DOHH2 (cell line): Measurements from ENCODE around the gene GMEB1.

ENCODE experiments used
- H3F3A ChIP-seq: fragments of 200-600 bp; sonication (generic), shearing (Covaris generic); 2 replicates; pipeline ENCODE4 v1.6.0; 2016; ENCODE audit warnings: antibody characterized with exemption, mild to moderate bottlenecking; ENCODE audit not compliant: control insufficient read depth, insufficient read depth
- H3K27ac ChIP-seq: fragments of 200-600 bp; sonication (generic); 2 replicates; pipeline ENCODE4 v1.5.1; 2014; ENCODE audit warnings: low read depth, mild to moderate bottlenecking, low read length, moderate library complexity
- H3K27me3 ChIP-seq: fragments of 200-600 bp; sonication (generic); 2 replicates; pipeline ENCODE4 v1.6.1; 2014; ENCODE audit warnings: mild to moderate bottlenecking, low read length, mixed read lengths; ENCODE audit not compliant: control insufficient read depth
- H3K36me3 ChIP-seq: fragments of 200-600 bp; sonication (generic); 2 replicates; pipeline ENCODE4 v1.6.1; 2014; ENCODE audit warnings: mild to moderate bottlenecking, low read length, moderate library complexity, mixed read lengths; ENCODE audit not compliant: control insufficient read depth
- H3K4me1 ChIP-seq: fragments of 200-600 bp; sonication (generic); 2 replicates; pipeline ENCODE4 v1.6.1; 2014; ENCODE audit warnings: mild to moderate bottlenecking, low read length, mixed read lengths; ENCODE audit not compliant: control insufficient read depth
- H3K4me2 ChIP-seq: fragments of 200-600 bp; sonication (generic); 2 replicates; pipeline ENCODE4 v1.6.0; 2014; ENCODE audit warnings: mild to moderate bottlenecking, low read length, moderate library complexity
- H3K4me3 ChIP-seq: fragments of 200-600 bp; sonication (generic); 2 replicates; pipeline ENCODE4 v1.5.1; 2014; ENCODE audit warnings: mild to moderate bottlenecking, low read length, mixed read lengths
- H3K79me2 ChIP-seq: fragments of 200-600 bp; sonication (generic); 2 replicates; pipeline ENCODE4 v1.6.1; 2014; ENCODE audit warnings: mild to moderate bottlenecking, low read length, mixed read lengths; ENCODE audit not compliant: control insufficient read depth
- H3K9me2 ChIP-seq: fragments of 200-600 bp; sonication (generic); replicated peaks from 2 replicates; pipeline ENCODE4 v1.6.1; 2014; ENCODE audit warnings: mild to moderate bottlenecking, low read length, mixed read lengths; ENCODE audit not compliant: control insufficient read depth
- H3K9me3 ChIP-seq: fragments of 200-600 bp; sonication (generic); 2 replicates; pipeline ENCODE4 v1.6.1; 2014; ENCODE audit warnings: antibody characterized with exemption, low read length, mixed read lengths; ENCODE audit not compliant: control insufficient read depth, insufficient read depth
- H4K20me1 ChIP-seq: fragments of 200-600 bp; sonication (generic); 2 replicates; pipeline ENCODE4 v1.6.0; 2014; ENCODE audit warnings: low read depth, mild to moderate bottlenecking, antibody characterized with exemption, low read length, moderate library complexity; ENCODE audit not compliant: control insufficient read depth, insufficient read depth
- CTCF ChIP-seq: fragments of 200-600 bp; sonication (generic); IDR thresholded peaks from one replicate; pipeline ENCODE4 v1.5.1; 2014; ENCODE audit warnings: antibody characterized with exemption, mild to moderate bottlenecking, low read depth, low read length; ENCODE audit not compliant: poor library complexity, severe bottlenecking
- EZH2phosphoT487 ChIP-seq: fragments of 200-600 bp; sonication (generic); IDR thresholded peaks from 2 replicates; pipeline ENCODE4 v1.6.1; 2017; ENCODE audit warnings: borderline replicate concordance, mild to moderate bottlenecking, antibody characterized with exemption, low read length, moderate library complexity, mixed read lengths

The GMEB1 gene

DNA sequence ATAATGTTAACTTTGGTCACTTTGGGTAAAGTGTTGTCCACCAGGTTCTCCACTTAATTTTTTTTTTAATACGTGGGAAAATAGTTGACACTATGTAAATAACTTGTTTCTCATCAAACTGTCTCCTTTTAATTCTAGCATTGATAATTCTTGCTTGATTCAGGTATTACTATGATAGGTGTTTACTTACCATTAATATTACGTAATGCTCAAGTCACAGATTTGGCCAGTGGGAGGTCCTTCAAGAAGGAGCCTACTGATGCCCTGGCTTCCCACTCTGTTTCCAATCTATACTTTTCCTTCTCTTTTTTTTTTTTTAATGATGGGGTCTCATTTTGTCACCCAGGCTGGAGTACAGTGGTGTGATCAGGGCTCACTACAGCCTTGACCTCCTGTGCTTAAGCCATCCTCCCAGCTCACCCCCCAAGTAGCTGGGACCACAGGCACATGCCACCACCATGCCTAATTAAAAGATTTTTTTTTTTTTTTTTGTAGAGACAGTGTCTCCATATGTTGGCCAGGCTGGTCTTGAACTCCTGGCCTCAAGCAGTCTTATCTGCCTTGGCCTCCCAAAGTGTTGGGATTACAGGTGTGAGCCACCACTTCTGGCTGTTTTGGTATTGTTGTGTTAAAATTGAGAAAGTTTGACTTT lies 98.1 kb downstream of the GMEB1 start:
- H3K9me2 ChIP-seq = no peaks in the 10 kb centered on the region
- peaks cover 74% of the 10 kb centered on the region for H3K79me2 ChIP-seq
- no peaks in the 10 kb centered on the region for H3K9me3 ChIP-seq
- H3F3A ChIP-seq = peaks cover 21% of the 10 kb centered on the region
- no peak overlapping the region for H3K4me2 ChIP-seq
- peaks cover 67% of the 10 kb centered on the region for H3K36me3 ChIP-seq
- no peaks in the 10 kb centered on the region for H3K4me1 ChIP-seq
- H3K27ac ChIP-seq = no peak overlapping the region
- H3K27me3 ChIP-seq = no peaks in the 10 kb centered on the region
- no peak overlapping the region for H3K4me3 ChIP-seq
- TF ChIP-seq CTCF = no peak
- no peak for TF ChIP-seq EZH2phosphoT487
- peaks cover 20% of the 10 kb centered on the region; the same call in 1 of the 2 replicates for H4K20me1 ChIP-seq
